Stimulated activated CD4-positive, alpha-beta T cell treated with anti-CD3 and anti-CD28 coated beads, TNF-alpha, amount 100 ng/mL, for 4 hours (primary cell): Measurements from ENCODE around the gene ZCCHC2.

Source experiments
- DNase-seq, 3 experiments: peaks; one replicate each; pipeline ENCODE4 v3.0.0-alpha.2; 2020; ENCODE audit warnings: low read depth in 3 of 3

Gene ZCCHC2

GRCh38 chr18:62537946-62538345, 15.1 kb downstream of the ZCCHC2 start:
- DNase-seq: no peak

- DNase-seq: no peak
Observed at GRCh38 chr18:62538881-62539280, 16.1 kb downstream of the ZCCHC2 start.

GRCh38 chr18:62539284-62540165, 16.7 kb downstream of the ZCCHC2 start:
- DNase-seq: no peak

GRCh38 chr18:62543021-62543420, 20.2 kb downstream of the ZCCHC2 start:
- DNase-seq: no peak

GRCh38 chr18:62545098-62545497, 22.3 kb downstream of the ZCCHC2 start:
- DNase-seq: no peak

- DNase-seq: no peak
Observed at GRCh38 chr18:62549755-62550154, 26.9 kb downstream of the ZCCHC2 start.

GRCh38 chr18:62550746-62551145, 27.9 kb downstream of the ZCCHC2 start:
- no peak for DNase-seq

GRCh38 chr18:62551972-62552513, 29.2 kb downstream of the ZCCHC2 start:
- no peak for DNase-seq

GRCh38 chr18:62554061-62554815, 31.4 kb downstream of the ZCCHC2 start:
- DNase-seq: no peak

- no peak for DNase-seq
Observed at GRCh38 chr18:62555135-62555534, 32.3 kb downstream of the ZCCHC2 start.

GRCh38 chr18:62556397-62556796, 33.6 kb downstream of the ZCCHC2 start:
- DNase-seq: no peak

- DNase-seq: no peak
Observed at GRCh38 chr18:62558015-62558663, 35.3 kb downstream of the ZCCHC2 start.

- DNase-seq: no peak
Observed at GRCh38 chr18:62564044-62564443, 41.2 kb downstream of the ZCCHC2 start.

- DNase-seq: no peak
Observed at GRCh38 chr18:62566199-62566598, 43.4 kb downstream of the ZCCHC2 start.

GRCh38 chr18:62566818-62567217, 44.0 kb downstream of the ZCCHC2 start:
- no peak for DNase-seq

- no peak for DNase-seq
Observed at GRCh38 chr18:62569081-62569655, 46.3 kb downstream of the ZCCHC2 start.

GRCh38 chr18:62571037-62571436, 48.2 kb downstream of the ZCCHC2 start:
- no peak for DNase-seq

- no peak for DNase-seq
Observed at GRCh38 chr18:62571648-62572047, 48.8 kb downstream of the ZCCHC2 start.

- no peak for DNase-seq
Observed at GRCh38 chr18:62572456-62572855, 49.6 kb downstream of the ZCCHC2 start.

GRCh38 chr18:62574776-62575175, 52.0 kb downstream of the ZCCHC2 start:
- no peak for DNase-seq

GRCh38 chr18:62576271-62576670, 53.4 kb downstream of the ZCCHC2 start:
- no peak for DNase-seq
